Naive thymus-derived CD8-positive, alpha-beta T cell (primary cell): ENCODE measurements around the gene CCDC137. TPM values are rescaled to one million over a fixed set of nuclear protein-coding genes. Genes with fewer than 3 reads are reported as not detected.

Source experiments
- ATAC-seq, 2 donors: fragments of 150-1000 bp; cut with Tn5 transposase in 1 of 2; sonication (Bioruptor Pico), chemical (Tn5 transposase) in 1 of 2; 1 replicate in 1 of 2; 2 replicates in 1 of 2; pipeline ENCODE4 v1.10.0; 2021; ENCODE audit warnings: mild to moderate bottlenecking in 2 of 2, moderate library complexity in 2 of 2
- POLR2A ChIA-PET: fragments of 350-600 bp; sonication (Branson Sonifier 250); formaldehyde crosslinking; loops from one replicate; lab custom pipeline; 2021; ENCODE audit warnings: antibody characterized with exemption; lab: Charles Lee
- DNase-seq, 10 donors: peaks; one replicate each; pipeline versions ENCODE4 v3.0.0 to v3.0.0-alpha.2; 2020 to 2022
- H3K27ac Mint-ChIP-seq, 10 donors: one replicate each; pipeline ENCODE4 v1.8.0; 2020 to 2022; ENCODE audit warnings: mild to moderate bottlenecking in 10 of 10, mixed read lengths in 10 of 10, moderate library complexity in 4 of 10, inconsistent platforms in 1 of 10
- H3K27me3 Mint-ChIP-seq, 5 donors: one replicate each; pipeline ENCODE4 v1.8.0; 2021 to 2022; ENCODE audit warnings: mixed read lengths in 5 of 5
- H3K36me3 Mint-ChIP-seq, 3 donors: one replicate each; pipeline ENCODE4 v1.8.0; 2020 to 2022; ENCODE audit warnings: mixed read lengths in 3 of 3, mild to moderate bottlenecking in 2 of 3, inconsistent platforms in 1 of 3
- H3K4me1 Mint-ChIP-seq, 4 donors: one replicate each; pipeline ENCODE4 v1.8.0; 2021 to 2022; ENCODE audit warnings: mixed read lengths in 4 of 4
- H3K4me3 Mint-ChIP-seq, 10 donors: one replicate each; pipeline ENCODE4 v1.8.0; 2020 to 2022; ENCODE audit warnings: mild to moderate bottlenecking in 10 of 10, mixed read lengths in 10 of 10, moderate library complexity in 6 of 10, inconsistent platforms in 1 of 10
- H3K9me3 Mint-ChIP-seq, 9 donors: one replicate each; pipeline ENCODE4 v1.8.0; 2020 to 2022; ENCODE audit warnings: mixed read lengths in 9 of 9, mild to moderate bottlenecking in 3 of 9, inconsistent platforms in 1 of 9, moderate library complexity in 1 of 9
- polyA plus RNA-seq, 3 donors: library from polyadenylated mRNA; unstranded; fragments of 300-500 nt; fragmentation: Illumina TruSeq; gene quantifications; one replicate each; pipeline ENCODE4 v1.2.3, GENCODE V29; 2021
- total RNA-seq, 8 experiments: library from RNA in 2 of 8; stranded (reverse) in 2 of 8; gene quantifications; one replicate each; pipeline ENCODE4 v1.2.3 and lab custom pipeline; 2021 to 2026

The CCDC137 gene
- total and polyA plus RNA-seq, 5 experiments from 2014 or later: 11.0 to 30.2 (median 23.5) TPM

- peaks cover 7 to 29% (median 20%) of the 10 kb centered on the region in 4 donors for H3K4me1 Mint-ChIP-seq
- ATAC-seq: no peak
- no peak for DNase-seq
- peaks cover 0 to 2% (median 0%) of the 10 kb centered on the region in 9 donors for H3K9me3 Mint-ChIP-seq
- H3K27me3 Mint-ChIP-seq: peaks cover 2 to 13% (median 4%) of the 10 kb centered on the region in 5 donors
- no peak overlapping the region for H3K27ac Mint-ChIP-seq
- POLR2A ChIA-PET: interaction anchor here (0.8 to 1.5 kb wide), 3 partner anchors 10 to 48 kb away, joined by 3 to 5 read pairs (median 3); partner anchors contain the start of genes CCDC137, MRPL12 and OXLD1
- H3K4me3 Mint-ChIP-seq: no peak overlapping the region
- H3K36me3 Mint-ChIP-seq: no peaks in the 10 kb centered on the region
Observed at GRCh38 chr17:81655378-81656117, 11.0 kb upstream of the CCDC137 start.

- Mint-ChIP-seq H3K4me1 (peaks cover 7 to 29% (median 21%) of the 10 kb centered on the region in 4 donors), H3K36me3 (no peaks in the 10 kb centered on the region), H3K4me3 (peak within 1 kb of the TSS in 1 of 10 donors; percentile 6), H3K27ac (peak within 1 kb of the TSS in 2 of 10 donors; percentile 56 to 59), H3K9me3 (peaks cover 0 to 2% (median 0%) of the 10 kb centered on the region in 9 donors), H3K27me3 (peaks cover 2 to 9% (median 4%) of the 10 kb centered on the region in 5 donors)
- ATAC-seq: no peak
- POLR2A ChIA-PET: interaction anchor here (0.8 to 1.5 kb wide), 3 partner anchors 9 to 47 kb away, joined by 3 to 5 read pairs (median 3); partner anchors contain the start of genes CCDC137, MRPL12 and OXLD1
- DNase-seq: no peak
Observed at GRCh38 chr17:81656118-81656743, 10.3 kb upstream of the CCDC137 start, which contains the start of gene PDE6G. TSS of gene PDE6G (minus strand) at chr17:81656542. CDS start at chr17:81653305, 3,237 bp downstream.

GRCh38 chr17:81656835-81657234 lies 9.7 kb upstream of the CCDC137 start:
- peaks cover 0 to 2% (median 0%) of the 10 kb centered on the region in 9 donors for H3K9me3 Mint-ChIP-seq
- POLR2A ChIA-PET: interaction anchor here (1.1 to 1.5 kb wide), 2 partner anchors 9 to 46 kb away, joined by 3 to 5 read pairs; partner anchors contain the start of gene MRPL12
- no peaks in the 10 kb centered on the region for H3K36me3 Mint-ChIP-seq
- no peak for DNase-seq
- peak overlapping the region in 1 of 10 donors; percentile 6 for H3K4me3 Mint-ChIP-seq
- H3K4me1 Mint-ChIP-seq: peaks cover 5 to 28% (median 20%) of the 10 kb centered on the region in 4 donors
- H3K27ac Mint-ChIP-seq: peak overlapping the region in 2 of 10 donors; percentile 56 to 59
- peaks cover 1 to 4% (median 2%) of the 10 kb centered on the region in 5 donors for H3K27me3 Mint-ChIP-seq
- no peak for ATAC-seq

GRCh38 chr17:81659038-81659437 lies 7.5 kb upstream of the CCDC137 start:
- no peak for ATAC-seq
- Mint-ChIP-seq H3K9me3 (no peaks in the 10 kb centered on the region), H3K27ac (peak overlapping the region in 1 of 10 donors; percentile 37), H3K36me3 (no peaks in the 10 kb centered on the region), H3K4me1 (peaks cover 2 to 25% (median 15%) of the 10 kb centered on the region in 4 donors), H3K4me3 (no peak overlapping the region), H3K27me3 (no peaks in the 10 kb centered on the region)
- POLR2A ChIA-PET: interaction anchor here (0.6 to 0.7 kb wide), 2 partner anchors 80 to 150 kb away, joined by 3 to 4 read pairs; no protein-coding TSS in a partner anchor
- DNase-seq: no peak

- ATAC-seq (no peak), DNase-seq (no peak)
- Mint-ChIP-seq H3K4me3 (no peak overlapping the region), H3K4me1 (peaks cover 4 to 32% (median 17%) of the 10 kb centered on the region in 4 donors), H3K27ac (peak overlapping the region in 4 of 10 donors; percentile 14 to 74 (median 42)), H3K9me3 (no peaks in the 10 kb centered on the region), H3K27me3 (no peaks in the 10 kb centered on the region), H3K36me3 (peaks cover 0 to 3% (median 0%) of the 10 kb centered on the region in 3 donors)
- POLR2A ChIA-PET: no interaction called here
Observed at GRCh38 chr17:81660441-81660840, 6.1 kb upstream of the CCDC137 start.

- Mint-ChIP-seq H3K36me3 (peaks cover 0 to 3% (median 0%) of the 10 kb centered on the region in 3 donors), H3K4me3 (no peak overlapping the region), H3K27me3 (peaks cover 0 to 1% (median 0%) of the 10 kb centered on the region in 5 donors), H3K4me1 (peaks cover 9 to 37% (median 25%) of the 10 kb centered on the region in 4 donors), H3K9me3 (no peaks in the 10 kb centered on the region), H3K27ac (peak overlapping the region in 7 of 10 donors; percentile 43 to 98 (median 71))
- ATAC-seq: no peak
- POLR2A ChIA-PET: interaction anchor here (0.6 to 7.6 kb wide), 5 partner anchors 8 to 221 kb away, joined by 4 to 80 read pairs (median 7); partner anchors contain the start of genes ARL16, HGS, NPLOC4 and TSPAN10
- DNase-seq: no peak
Observed at GRCh38 chr17:81662002-81662401, 4.5 kb upstream of the CCDC137 start.

GRCh38 chr17:81664051-81664470 lies 2.5 kb upstream of the CCDC137 start:
- no peak for ATAC-seq

GRCh38 chr17:81665205-81666091 lies 1.1 kb upstream of the CCDC137 start:
- peaks cover 16 to 58% (median 39%) of the 10 kb centered on the region in 4 donors for H3K4me1 Mint-ChIP-seq
- H3K4me3 Mint-ChIP-seq: peak overlapping the region; percentile 82 to 98 (median 94)
- peak overlapping the region; percentile 89 to 98 (median 96) for H3K27ac Mint-ChIP-seq
- peaks cover 0 to 1% (median 0%) of the 10 kb centered on the region in 5 donors for H3K27me3 Mint-ChIP-seq
- DNase-seq (peak in 2 of 10 donors; percentile 30 to 36), ATAC-seq (peak in 1 of 2 donors; percentile 13)
- POLR2A ChIA-PET: interaction anchor here (0.6 to 7.6 kb wide), 13 partner anchors 9 to 1211 kb away, joined by 3 to 80 read pairs (median 4); partner anchors contain the start of genes ARL16, FAAP100, HGS and MRPL12
- no peaks in the 10 kb centered on the region for H3K9me3 Mint-ChIP-seq
- peaks cover 0 to 27% (median 3%) of the 10 kb centered on the region in 3 donors for H3K36me3 Mint-ChIP-seq

More at GRCh38 chr17:81664051-81664470, 2.5 kb upstream of the CCDC137 start:
- POLR2A ChIA-PET: interaction anchor here (0.8 to 7.6 kb wide), 4 partner anchors 20 to 425 kb away, joined by 3 to 80 read pairs (median 5); partner anchors contain the start of genes ARL16, HGS, NDUFAF8 and TEPSIN
- Mint-ChIP-seq H3K4me1 (peaks cover 16 to 51% (median 39%) of the 10 kb centered on the region in 4 donors), H3K4me3 (peak overlapping the region in 2 of 10 donors; percentile 10 to 40), H3K36me3 (peaks cover 0 to 13% (median 3%) of the 10 kb centered on the region in 3 donors), H3K9me3 (no peaks in the 10 kb centered on the region), H3K27me3 (peaks cover 0 to 1% (median 0%) of the 10 kb centered on the region in 5 donors), H3K27ac (peak overlapping the region in 6 of 10 donors; percentile 13 to 81 (median 42))
- no peak for DNase-seq

GRCh38 chr17:81666092-81666341 lies 520 bp upstream of the CCDC137 start:
- DNase-seq: peak in 1 of 10 donors; percentile 28
- peaks cover 16 to 58% (median 39%) of the 10 kb centered on the region in 4 donors for H3K4me1 Mint-ChIP-seq
- ATAC-seq: peak; percentile 13 to 35
- H3K36me3 Mint-ChIP-seq: peaks cover 0 to 29% (median 3%) of the 10 kb centered on the region in 3 donors
- peaks cover 0 to 1% (median 0%) of the 10 kb centered on the region in 5 donors for H3K27me3 Mint-ChIP-seq
- peak overlapping the region; percentile 89 to 98 (median 96) for H3K27ac Mint-ChIP-seq
- no peaks in the 10 kb centered on the region for H3K9me3 Mint-ChIP-seq
- peak overlapping the region; percentile 82 to 98 (median 94) for H3K4me3 Mint-ChIP-seq
- POLR2A ChIA-PET: interaction anchor here (0.7 to 7.6 kb wide), 13 partner anchors 9 to 195 kb away, joined by 3 to 80 read pairs (median 4); partner anchors contain the start of genes ARL16, FAAP100, HGS and MRPL12

GRCh38 chr17:81667754-81668153 lies 1.2 kb downstream of the CCDC137 start:
- Mint-ChIP-seq H3K27me3 (peaks cover 0 to 1% (median 0%) of the 10 kb centered on the region in 5 donors), H3K4me1 (peaks cover 16 to 46% (median 36%) of the 10 kb centered on the region in 4 donors), H3K27ac (peak overlapping the region in 8 of 10 donors; percentile 37 to 96 (median 76)), H3K4me3 (peak overlapping the region; percentile 82 to 96 (median 91)), H3K36me3 (peaks cover 0 to 44% (median 3%) of the 10 kb centered on the region in 3 donors), H3K9me3 (no peaks in the 10 kb centered on the region)
- POLR2A ChIA-PET: interaction anchor here (0.6 to 7.6 kb wide), 5 partner anchors 16 to 483 kb away, joined by 3 to 80 read pairs (median 4); partner anchors contain the start of genes ARL16, BAHCC1 and HGS
- DNase-seq (no peak), ATAC-seq (no peak)

- Mint-ChIP-seq H3K4me1 (peaks cover 7 to 27% (median 21%) of the 10 kb centered on the region in 4 donors), H3K4me3 (no peak overlapping the region), H3K27me3 (no peaks in the 10 kb centered on the region), H3K9me3 (no peaks in the 10 kb centered on the region), H3K27ac (no peak overlapping the region), H3K36me3 (peaks cover 0 to 55% (median 3%) of the 10 kb centered on the region in 3 donors)
- ATAC-seq (no peak), DNase-seq (no peak)
- POLR2A ChIA-PET: interaction anchor here (0.7 to 1.9 kb wide), 3 partner anchors 11 to 30 kb away, joined by 3 to 7 read pairs (median 7); partner anchors contain the start of genes ARL16, HGS and MRPL12
Observed at GRCh38 chr17:81672504-81672903, 6.0 kb downstream of the CCDC137 start.
